ENCODE data around the gene UBE2U.
"Not testable (repeated sequence)": the region's sequence is repeated elsewhere in the genome, so short reads cannot be mapped to it uniquely, and the experiment has no call there.

The UBE2U gene

DNA sequence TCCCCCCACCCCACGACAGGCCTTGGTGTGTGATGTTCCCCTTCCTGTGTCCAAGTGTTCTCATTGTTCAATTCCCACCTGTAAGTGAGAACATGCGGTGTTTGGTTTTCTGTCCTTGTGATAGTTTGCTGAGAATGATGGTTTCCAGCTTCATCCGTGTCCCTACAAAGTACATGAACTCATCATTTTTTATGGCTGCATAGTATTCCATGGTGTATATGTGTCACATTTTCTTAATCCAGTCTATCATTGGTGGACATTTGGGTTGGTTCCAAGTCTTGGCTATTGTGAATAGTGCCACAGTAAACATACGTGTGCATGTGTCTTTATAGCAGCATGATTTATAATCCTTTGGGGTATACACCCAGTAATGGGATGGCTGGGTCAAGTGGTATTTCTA lies 36.1 kb downstream of the UBE2U start:
- not testable (repeated sequence) for DNase-seq (ENCODE audit: low read depth in 3 of 3)

DNA sequence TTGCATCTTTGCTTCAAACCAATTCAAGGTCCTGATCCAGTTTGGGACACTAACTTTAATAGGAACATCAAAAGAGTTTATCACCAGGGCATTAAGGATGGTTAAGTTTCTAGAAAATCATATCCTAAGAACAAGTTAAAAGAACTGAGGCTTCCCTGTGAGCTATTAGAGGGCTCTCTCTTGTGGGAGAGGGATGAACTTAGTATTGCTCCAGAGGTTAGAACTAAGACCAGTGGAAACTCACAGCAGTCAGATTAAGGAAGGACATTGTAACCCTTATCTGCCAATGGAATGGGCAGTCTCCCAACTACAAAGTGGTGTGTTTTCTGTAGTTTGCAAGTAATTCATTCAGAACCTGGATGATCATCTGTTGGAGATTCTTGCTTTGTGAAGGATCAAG lies 36.8 kb downstream of the UBE2U start:
- DNase-seq (ENCODE audit: low read depth in 3 of 3), result no peak

DNA sequence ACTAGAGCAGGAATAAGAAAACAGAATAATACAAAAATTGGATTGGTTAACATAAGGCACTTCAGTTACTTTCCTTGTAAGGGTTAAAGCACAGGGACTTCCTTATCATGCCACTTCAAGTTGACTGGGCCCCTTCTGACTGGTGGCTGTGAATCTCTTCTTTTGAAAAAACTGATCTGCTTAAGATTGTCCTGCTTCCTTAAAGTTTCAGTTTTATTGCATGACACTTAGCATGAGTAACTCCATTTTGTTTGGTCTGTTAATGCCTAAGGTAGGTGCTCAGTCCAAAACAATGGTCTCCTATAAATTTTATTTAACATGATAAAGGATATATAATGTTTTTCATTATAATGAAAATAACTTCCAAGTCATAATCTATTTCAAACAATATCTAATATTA lies 37.6 kb downstream of the UBE2U start:
- DNase-seq (ENCODE audit: low read depth in 3 of 3), result no peak

DNA sequence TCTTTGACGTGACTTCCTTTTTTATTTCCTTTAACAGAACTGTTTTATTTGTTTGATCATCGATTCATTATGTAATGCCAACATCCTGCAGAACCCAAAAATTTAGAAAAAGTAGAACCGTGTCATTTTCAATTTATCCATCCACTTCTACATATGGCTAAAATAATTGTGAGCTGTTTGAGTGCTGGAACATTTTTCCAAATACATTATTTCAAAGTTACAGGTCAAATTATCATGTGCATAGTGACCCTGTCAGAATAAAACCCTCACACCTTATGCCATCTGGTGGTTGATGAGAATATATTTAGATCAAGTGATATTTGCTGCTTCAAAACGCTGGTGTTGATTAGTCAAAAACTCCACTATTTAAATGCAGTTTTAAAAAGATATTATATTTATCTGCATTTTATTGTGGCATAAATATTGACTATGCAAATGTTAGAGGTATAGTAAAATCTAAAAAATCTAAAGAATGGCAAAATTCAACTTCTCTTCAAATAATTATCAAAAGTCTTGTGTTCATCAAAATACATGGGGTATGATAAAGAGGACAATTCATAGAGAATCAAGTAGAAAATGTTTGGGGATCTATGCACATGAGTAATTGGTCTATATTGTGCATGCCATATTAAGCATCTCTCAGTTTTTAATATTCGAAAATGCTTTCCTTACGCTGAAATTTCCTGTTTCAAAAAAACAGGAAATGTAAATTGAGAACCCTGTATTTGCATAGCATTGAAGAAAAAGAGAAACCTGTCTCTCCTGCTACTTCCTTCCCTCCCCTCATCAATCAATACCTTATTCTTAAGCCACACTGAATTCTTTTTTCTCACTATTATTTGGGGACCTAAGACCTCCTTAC lies 39.7 kb downstream of the UBE2U start:
- no peak for DNase-seq (ENCODE audit: low read depth in 3 of 3)

DNA sequence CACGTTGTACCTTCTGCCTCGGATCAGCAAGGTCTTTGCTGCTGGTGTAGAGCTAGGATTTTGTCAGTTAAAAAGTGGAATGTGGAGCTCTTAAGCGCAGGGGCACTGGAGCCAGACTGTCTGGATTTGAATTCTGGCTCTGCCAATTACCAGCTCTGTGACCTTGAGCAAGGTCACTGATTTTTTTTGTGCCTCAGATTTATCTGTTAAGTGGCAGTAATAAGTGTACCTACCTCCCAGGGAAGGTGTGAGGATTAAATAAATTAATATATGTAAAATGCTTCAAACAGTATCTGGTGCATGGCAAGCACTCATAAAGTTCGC lies 40.3 kb downstream of the UBE2U start:
- no peak for DNase-seq (ENCODE audit: low read depth in 3 of 3)

DNA sequence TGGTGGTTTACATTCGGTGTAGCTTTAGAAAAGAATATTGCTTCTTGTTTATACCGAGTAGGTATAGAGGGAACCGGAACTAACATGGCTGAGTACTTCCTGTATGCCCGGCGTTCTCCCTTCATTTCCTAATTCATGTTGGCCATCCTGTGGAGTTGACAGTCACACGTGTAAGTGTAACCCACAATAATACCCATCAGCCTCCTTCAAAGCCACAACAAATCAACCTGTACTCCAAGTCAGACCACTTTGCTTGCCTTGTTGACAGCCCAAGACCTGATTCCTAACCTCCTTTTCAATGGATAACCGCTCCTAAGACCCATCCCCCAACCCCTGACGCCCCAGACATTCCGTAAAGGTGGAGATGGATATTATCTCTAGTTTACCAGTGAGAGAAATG lies 42.1 kb downstream of the UBE2U start:
- DNase-seq (ENCODE audit: low read depth in 3 of 3), result no peak

DNA sequence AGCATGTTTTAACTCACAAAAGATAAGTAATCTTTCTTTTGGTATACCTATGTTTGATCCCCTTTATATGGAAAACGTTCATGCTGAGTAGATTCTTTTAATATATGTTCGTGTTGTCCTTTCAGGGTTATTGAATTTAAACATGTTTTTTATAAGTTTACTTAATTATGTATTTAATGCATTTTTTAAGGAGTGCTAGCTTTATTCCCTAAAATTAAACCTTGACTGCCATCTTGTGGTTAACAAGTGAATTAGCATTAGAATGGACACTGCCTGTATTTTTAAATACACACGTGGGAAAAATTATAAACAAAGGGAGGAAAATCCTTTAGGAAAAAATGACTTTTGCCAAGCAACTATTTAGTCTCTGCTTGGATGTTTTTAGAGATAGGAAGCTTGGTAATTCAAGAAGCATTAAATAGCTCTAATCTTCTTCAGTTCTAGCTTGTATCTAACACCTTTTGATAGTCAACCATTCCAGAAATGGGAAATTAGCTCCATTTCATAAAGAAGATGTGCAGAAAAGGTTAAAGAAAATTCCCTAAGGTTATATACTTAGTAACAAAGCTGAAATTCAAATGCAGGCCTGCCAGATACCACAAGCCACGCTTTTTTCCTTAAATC lies 43.0 kb downstream of the UBE2U start:
- DNase-seq (ENCODE audit: low read depth in 3 of 3), result no peak

DNA sequence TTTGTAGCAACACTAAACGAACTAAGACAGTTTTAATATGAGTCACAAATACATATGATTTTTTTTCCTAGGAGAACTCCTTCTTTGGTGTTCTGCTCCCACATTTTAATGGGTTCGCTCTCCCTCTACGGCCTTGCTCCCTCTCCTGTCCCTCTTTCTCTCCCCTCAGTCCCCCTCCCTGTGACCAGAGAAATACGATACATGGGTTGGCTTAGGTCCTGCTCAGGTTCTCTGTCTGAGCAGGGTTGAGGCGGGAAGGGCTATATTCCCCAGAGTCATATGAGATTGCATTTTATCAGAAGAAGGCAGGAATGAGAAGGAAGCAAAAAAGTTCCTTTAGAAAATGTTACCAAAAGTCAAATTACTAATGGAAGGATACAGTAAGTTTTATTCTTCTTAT lies 44.6 kb downstream of the UBE2U start:
- no peak for DNase-seq (ENCODE audit: low read depth in 3 of 3)

DNA sequence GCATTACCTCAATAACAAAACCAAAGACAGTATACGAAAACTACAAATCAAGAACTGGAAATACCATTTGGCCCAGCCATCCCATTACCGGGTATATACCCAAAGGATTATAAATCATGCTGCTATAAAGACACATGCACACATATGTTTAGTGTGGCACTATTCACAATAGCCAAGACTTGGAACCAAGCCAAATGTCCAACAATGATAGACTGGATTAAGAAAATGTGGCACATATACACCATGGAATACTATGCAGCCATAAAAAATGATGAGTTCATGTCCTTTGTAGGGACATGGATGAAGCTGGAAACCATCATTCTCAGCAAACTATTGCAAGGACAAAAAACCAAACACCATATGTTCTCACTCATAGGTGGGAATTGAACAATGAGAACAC lies 47.0 kb downstream of the UBE2U start:
- not testable (repeated sequence) for DNase-seq (ENCODE audit: low read depth in 3 of 3)

DNA sequence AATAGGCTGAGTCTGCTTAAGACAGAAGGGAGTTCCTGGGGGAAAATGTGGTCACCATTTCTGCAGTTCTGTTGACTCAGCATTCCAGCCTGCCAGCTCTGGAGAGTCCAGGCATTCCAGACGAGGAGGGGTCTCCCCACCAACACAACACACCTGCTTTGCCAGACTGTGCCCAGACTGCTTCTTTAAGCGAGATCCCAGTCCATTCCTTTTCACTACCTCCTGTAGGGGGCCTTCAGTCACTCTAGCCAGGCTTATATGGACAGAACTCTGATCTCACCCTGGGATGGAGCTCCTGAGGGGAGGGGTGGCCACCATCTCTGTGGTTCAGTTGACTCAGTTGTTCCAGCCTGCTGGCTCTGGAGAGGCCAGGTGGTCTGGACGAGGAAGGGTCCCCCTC lies 48.5 kb downstream of the UBE2U start:
- no peak for DNase-seq (ENCODE audit: low read depth in 3 of 3)

DNA sequence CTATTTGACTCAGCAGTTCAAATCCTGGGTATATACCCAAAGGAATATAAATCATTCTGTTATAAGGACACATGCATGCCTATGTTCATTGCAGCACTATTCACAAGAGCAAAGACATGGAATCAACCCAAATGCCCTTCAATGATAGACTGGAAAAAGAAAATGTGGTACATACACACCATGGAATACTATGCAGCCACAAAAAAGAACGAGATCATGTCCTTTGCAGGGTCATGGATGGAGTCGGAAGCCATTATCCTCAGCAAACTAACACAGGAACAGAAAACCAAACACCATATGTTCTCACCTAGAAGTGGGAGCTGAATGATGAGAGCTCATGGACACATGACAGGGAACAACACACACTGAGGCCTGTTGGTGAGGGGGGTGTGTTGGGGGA lies 53.8 kb downstream of the UBE2U start:
- DNase-seq (ENCODE audit: low read depth in 3 of 3), result not testable (repeated sequence)

DNA sequence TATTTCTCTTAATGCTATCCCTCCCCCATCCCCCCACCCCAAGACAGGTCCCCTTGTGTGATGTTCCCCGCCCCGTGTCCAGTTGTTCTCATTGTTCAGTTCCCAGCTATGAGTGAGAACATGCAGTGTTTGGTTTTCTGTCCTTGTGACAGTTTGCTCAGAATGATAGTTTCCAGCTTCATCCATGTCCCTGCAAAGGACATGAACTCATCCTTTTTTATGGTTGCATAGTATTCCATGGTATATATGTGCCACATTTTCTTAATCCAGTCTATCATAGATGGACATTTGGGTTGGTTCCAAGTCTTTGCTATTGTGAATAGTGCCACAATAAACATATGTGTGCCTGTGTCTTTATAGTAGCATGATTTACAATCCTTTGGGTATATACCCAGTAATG lies 55.0 kb downstream of the UBE2U start:
- DNase-seq (ENCODE audit: low read depth in 3 of 3), result not testable (repeated sequence)

DNA sequence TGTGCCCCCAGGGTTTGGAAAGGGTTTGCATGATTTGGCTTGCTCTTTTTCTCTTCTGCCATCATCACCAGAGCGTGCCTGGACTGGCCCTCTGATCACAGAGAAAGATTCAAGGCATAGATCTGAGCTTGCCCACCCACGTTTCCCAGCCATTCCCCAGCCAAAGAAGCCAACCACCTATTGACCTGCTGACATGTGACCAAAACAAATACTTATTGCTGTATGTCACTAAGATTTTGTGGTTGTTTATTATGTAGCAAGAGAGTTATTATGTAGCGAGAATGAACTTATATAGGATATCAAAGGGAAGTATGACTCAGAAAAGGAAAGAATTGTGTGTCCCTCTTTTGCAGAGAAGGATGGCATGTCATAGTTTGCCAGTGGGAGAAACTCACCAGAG lies 59.9 kb downstream of the UBE2U start:
- DNase-seq (ENCODE audit: low read depth in 3 of 3), result no peak

DNA sequence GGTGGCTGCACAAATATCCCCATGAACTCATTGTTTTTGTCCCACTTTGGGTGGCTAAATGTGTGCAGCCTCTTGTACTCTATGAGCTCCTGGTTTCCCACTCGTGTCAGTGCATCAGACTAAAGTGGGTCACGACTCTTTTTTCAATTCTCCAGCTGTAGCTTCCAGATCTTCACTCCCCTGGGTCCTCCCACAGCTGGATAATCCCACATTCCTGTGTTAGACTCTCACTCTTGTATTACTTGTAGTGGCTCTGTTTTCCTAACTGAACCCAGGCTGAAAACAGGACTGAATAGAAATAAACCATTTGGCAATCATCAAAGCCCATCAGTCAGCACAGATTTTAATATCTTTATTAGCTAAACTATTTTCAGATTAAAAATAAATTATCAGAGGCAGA lies 60.4 kb downstream of the UBE2U start:
- no peak for DNase-seq (ENCODE audit: low read depth in 3 of 3)

DNA sequence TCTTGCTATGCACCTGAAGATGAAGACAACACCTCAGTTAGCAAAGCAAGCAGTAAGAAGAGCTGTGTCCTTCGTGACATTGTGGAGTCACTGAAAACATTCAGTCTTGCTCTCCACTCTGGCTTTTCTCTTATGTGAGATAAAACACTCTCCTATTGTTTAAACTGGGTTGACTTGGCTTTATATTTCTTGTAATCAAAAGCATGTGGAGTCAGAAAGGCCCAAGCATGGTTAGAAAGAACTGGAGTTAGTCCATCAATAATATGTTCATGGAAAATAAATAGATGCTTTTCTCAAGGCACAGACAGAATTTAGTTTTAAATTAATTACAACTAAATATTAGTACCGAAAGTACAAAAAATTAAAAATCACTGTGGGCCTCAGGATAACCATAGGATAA lies 61.7 kb downstream of the UBE2U start:
- DNase-seq (ENCODE audit: low read depth in 3 of 3), result no peak

DNA sequence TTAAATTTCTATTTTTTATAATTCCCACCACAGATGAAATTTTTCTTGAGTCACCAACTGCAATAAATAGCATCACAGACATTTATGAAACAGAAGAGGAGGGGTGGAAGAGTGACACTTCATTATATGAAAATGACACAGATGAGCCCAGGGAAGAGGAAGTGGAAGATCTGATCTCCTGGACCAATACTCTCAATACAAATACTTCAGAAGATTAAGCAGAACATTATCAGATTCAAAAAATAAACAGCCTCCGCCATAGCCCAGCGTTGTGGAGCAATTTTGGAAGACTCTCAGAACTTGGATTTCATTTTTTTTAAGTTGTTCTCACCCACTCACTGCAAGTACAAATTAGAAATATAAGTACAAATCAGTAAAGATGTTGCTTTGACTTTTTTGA lies 63.6 kb downstream of the UBE2U start:
- no peak for DNase-seq (ENCODE audit: low read depth in 3 of 3)

DNA sequence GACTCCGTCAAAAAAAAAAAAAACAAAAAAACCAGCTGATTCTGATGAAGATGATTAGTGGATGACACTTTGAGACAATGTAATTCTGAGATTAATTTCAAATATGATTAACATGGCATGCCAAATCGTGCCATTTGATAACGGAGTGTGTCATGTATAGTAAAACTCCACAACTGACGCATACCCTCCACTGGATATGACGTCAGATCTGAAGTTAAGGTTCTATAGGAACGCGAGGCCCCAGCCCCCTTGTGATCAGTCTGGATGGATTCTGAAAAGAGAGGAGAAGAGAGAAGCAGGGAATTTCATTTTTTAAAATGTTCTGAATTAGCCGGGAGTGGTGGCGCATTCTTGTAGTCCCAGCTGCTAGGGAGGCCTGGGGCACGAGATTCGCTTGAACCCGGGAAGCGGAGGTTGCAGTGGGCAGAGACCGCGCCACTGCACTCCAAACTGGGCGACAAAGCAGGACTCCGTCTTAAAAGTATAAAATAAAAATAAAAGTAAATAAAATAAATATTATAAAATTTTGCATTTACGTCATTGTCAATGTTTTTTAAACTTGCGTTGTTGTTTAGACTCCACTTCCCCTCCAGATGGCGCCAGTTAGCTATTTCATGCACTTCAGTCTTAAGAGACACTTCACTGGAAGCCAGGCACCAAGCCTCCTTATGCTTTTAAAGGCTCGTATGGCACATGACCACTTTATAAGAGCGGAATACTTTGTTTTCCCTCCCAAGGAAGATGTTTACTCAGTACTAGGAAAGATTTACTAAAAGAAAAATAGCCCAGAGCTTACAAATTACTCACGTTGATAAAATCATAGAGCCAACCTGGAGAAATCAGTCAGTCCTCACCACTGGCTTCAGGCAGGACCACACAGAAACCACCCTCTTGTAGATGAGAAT lies 65.5 kb downstream of the UBE2U start:
- peak; percentile 32 to 61 (median 40) for DNase-seq (ENCODE audit: low read depth in 3 of 3)

DNA sequence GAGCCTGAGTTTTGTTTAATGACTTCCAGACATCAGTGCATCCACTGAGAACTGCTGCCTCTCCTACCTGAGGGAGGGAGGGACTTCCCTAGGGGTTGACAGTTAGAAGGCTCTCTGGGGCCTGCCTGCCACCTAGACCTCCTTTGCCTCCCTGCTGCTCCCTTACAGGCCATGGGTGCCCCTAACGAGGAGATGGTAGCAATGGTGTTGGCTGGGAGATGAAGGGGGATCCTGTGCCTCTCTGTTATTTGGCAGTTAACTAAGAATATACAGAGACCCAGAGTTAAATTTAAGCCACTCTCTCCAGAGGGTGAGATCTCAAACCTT lies 66.1 kb downstream of the UBE2U start:
- DNase-seq (ENCODE audit: low read depth in 3 of 3), result no peak

DNA sequence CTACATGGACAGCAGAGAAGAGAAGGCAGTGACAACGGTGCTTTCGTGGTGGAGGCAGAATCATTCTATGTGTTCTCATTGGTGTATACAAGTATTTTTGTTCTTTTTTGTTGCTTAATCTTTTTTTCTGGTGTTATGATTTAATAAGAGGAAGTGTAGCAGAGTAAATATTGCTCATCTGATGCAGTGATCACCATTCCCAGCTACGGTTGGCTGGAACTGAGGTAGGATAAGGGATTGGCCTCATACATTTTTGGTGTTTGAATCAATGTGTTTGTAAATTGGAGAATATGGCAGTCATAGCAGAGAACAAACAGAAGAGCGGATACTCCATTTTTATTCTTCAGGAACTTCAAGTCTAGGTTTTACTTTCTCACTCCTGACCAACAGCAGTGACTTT lies 76.6 kb downstream of the UBE2U start:
- no peak for DNase-seq (ENCODE audit: low read depth in 3 of 3)

DNA sequence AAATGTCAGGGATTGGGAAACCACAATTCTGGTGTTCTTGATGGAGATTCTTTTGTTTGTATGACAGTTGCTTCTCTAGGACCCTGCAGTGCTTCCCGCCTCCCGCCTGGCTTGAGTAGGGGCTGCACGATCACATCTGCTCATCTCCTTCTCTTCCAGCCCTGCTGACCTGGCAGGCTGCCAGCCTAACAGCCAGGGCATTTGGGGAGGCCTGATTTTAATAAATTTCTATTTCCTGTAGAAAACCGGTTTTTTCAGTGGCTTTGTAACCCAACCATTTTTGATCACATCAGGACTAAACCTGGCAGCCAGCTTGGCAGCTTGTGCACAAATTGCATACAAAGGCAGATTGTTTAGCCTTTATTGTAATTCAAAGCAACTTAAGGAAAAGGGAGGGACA lies 78.9 kb downstream of the UBE2U start:
- no peak for DNase-seq (ENCODE audit: low read depth in 3 of 3)

DNA sequence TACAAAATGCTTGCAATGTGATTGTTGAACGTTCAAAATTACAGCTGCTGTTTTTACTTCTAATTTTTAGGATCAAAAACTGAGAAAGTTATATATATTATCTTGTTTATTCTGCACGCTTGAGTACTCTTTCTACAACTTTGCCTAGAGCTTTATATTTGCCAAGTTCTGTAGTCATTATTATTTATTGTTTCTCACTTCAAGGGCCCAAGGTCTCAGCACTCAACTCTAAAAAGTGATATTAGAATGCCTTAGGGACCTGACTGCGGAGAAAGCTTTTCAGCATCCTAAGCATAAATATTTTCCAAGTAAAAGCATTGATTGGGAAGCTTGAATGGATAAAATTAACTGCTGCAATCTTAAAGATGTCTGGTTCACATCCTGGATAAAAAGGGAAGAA lies 83.6 kb downstream of the UBE2U start:
- DNase-seq (ENCODE audit: low read depth in 3 of 3), result no peak

DNA sequence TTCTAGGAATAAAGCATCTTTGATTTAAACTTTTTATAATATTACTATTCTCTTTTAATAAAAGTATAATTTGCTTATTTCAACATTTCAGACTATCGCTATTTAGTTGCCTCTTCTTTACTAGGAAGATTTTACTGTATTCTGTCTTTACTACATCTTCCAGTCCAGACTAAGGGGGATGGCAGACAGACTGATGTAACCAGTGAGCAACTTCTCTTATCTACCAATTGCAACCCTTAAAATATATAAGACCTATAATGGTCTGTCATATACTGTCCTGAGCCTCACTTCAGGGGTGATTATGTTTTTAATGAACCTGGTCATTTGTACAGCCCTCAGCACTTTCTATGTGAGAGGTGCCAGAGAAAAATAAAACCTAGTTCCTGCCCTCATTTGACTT lies 87.0 kb downstream of the UBE2U start:
- DNase-seq (ENCODE audit: low read depth in 3 of 3), result no peak

DNA sequence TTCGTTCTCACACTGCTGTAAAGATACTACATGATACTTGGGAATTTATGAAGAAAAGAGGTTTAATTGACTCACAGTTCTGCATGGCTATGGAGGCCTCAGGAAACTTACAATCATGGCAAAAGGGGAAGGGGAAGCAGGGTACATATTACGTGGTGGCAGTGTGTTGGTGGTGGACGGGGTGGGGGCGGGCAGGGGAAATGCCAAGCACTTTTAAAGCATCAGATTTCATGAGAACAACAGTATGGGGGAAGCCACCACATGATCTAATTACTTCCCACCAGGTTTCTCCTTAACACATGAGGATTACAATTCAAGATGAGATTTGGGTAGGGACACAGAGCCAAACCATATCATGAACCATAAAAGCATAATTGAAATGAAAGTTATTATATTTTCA lies 88.5 kb downstream of the UBE2U start:
- DNase-seq (ENCODE audit: low read depth in 3 of 3), result no peak

Data from stimulated activated CD4-positive, alpha-beta T cell treated with anti-CD3 and anti-CD28 coated beads, TNF-alpha, amount 100 ng/mL, for 24 hours (primary cell).